Glutamatergic neuron (in vitro differentiated cells): ENCODE measurements around the gene GGCX. TPM values are rescaled to one million over a fixed set of nuclear protein-coding genes. Genes with fewer than 3 reads are reported as not detected.
"Not testable (repeated sequence)": the region's sequence is repeated elsewhere in the genome, so short reads cannot be mapped to it uniquely, and the experiment has no call there.

Source experiments
- DNase-seq: peaks from one replicate; pipeline ENCODE4 v3.0.0; 2022
- H3K27ac Mint-ChIP-seq: one replicate; pipeline ENCODE4 v1.8.0; 2020; ENCODE audit warnings: mild to moderate bottlenecking, mixed read lengths, inconsistent platforms; ENCODE audit not compliant: unreplicated experiment
- H3K27me3 Mint-ChIP-seq: one replicate; pipeline ENCODE4 v1.8.0; 2020; ENCODE audit warnings: mild to moderate bottlenecking, moderate library complexity, mixed read lengths, inconsistent platforms; ENCODE audit not compliant: unreplicated experiment
- H3K36me3 Mint-ChIP-seq: one replicate; pipeline ENCODE4 v1.8.0; 2020; ENCODE audit warnings: mild to moderate bottlenecking, mixed read lengths, inconsistent platforms; ENCODE audit not compliant: unreplicated experiment
- H3K4me1 Mint-ChIP-seq: one replicate; pipeline ENCODE4 v1.8.0; 2020; ENCODE audit warnings: mild to moderate bottlenecking, low read depth, mixed read lengths, inconsistent platforms; ENCODE audit not compliant: unreplicated experiment
- H3K4me3 Mint-ChIP-seq: one replicate; pipeline ENCODE4 v1.8.0; 2020; ENCODE audit warnings: mild to moderate bottlenecking, mixed read lengths, inconsistent platforms; ENCODE audit not compliant: unreplicated experiment
- H3K9me3 Mint-ChIP-seq: one replicate; pipeline ENCODE4 v1.8.0; 2020; ENCODE audit warnings: mild to moderate bottlenecking, moderate library complexity, mixed read lengths, inconsistent platforms; ENCODE audit not compliant: unreplicated experiment
- CTCF ChIP-seq: fragments of 200-600 bp; sonication (generic); IDR thresholded peaks from one replicate; pipeline ENCODE4 v1.5.0; 2021; ENCODE audit not compliant: partially characterized antibody, unreplicated experiment
- total RNA-seq: library from RNA; stranded (reverse); fragmentation: NEBNext Ultra II Directional; extraction: Animal tissue kit (Norgen Biotek cat#: 25700); gene quantifications from one replicate; pipeline ENCODE4 v1.2.1, GENCODE V29; 2021; ENCODE audit not compliant: unreplicated experiment

The GGCX gene
- total RNA-seq, 1 donor from 2014 or later: 49.6 TPM

GRCh38 chr2:85596486-85597143 lies 35.3 kb upstream of the GGCX start:
- Mint-ChIP-seq H3K4me1 (peaks cover 2% of the 10 kb centered on the region), H3K4me3 (peak overlapping the region; percentile 100), H3K36me3 (no peaks in the 10 kb centered on the region), H3K27ac (no peak overlapping the region), H3K27me3 (peaks cover 13% of the 10 kb centered on the region), H3K9me3 (peaks cover 7% of the 10 kb centered on the region)
- DNase-seq: no peak
- TF ChIP-seq CTCF: no peak

GRCh38 chr2:85596026-85596333 lies 34.7 kb upstream of the GGCX start:
- Mint-ChIP-seq H3K4me1 (peaks cover 2% of the 10 kb centered on the region), H3K27me3 (peaks cover 13% of the 10 kb centered on the region), H3K27ac (peak overlapping the region; percentile 91), H3K36me3 (no peaks in the 10 kb centered on the region), H3K9me3 (peaks cover 7% of the 10 kb centered on the region), H3K4me3 (peak overlapping the region; percentile 100)
- no peak for TF ChIP-seq CTCF
- DNase-seq: no peak

- DNase-seq: peak; percentile 90
- Mint-ChIP-seq H3K27ac (peak within 1 kb of the TSS; percentile 91), H3K27me3 (peaks cover 15% of the 10 kb centered on the region), H3K4me3 (peak within 1 kb of the TSS; percentile 100), H3K4me1 (peaks cover 2% of the 10 kb centered on the region), H3K36me3 (no peaks in the 10 kb centered on the region), H3K9me3 (peaks cover 7% of the 10 kb centered on the region)
- no peak for TF ChIP-seq CTCF
Measured at GRCh38 chr2:85595301-85596025, 34.2 kb upstream of the GGCX start, which contains the start of gene RNF181. RNF181 (plus strand) TSS chr2:85595745; CDS start chr2:85595764, 19 bp downstream.

GRCh38 chr2:85594715-85595300 lies 33.5 kb upstream of the GGCX start:
- peaks cover 9% of the 10 kb centered on the region for H3K9me3 Mint-ChIP-seq
- TF ChIP-seq CTCF: no peak
- H3K4me3 Mint-ChIP-seq: peak overlapping the region; percentile 100
- no peaks in the 10 kb centered on the region for H3K36me3 Mint-ChIP-seq
- H3K27me3 Mint-ChIP-seq: peaks cover 15% of the 10 kb centered on the region
- H3K4me1 Mint-ChIP-seq: peaks cover 4% of the 10 kb centered on the region
- peak overlapping the region; percentile 91 for H3K27ac Mint-ChIP-seq
- DNase-seq: no peak

- H3K4me3 Mint-ChIP-seq: no peak overlapping the region
- peaks cover 12% of the 10 kb centered on the region for H3K27me3 Mint-ChIP-seq
- no peaks in the 10 kb centered on the region for H3K36me3 Mint-ChIP-seq
- no peak overlapping the region for H3K27ac Mint-ChIP-seq
- no peak for DNase-seq
- TF ChIP-seq CTCF: no peak
- peaks cover 4% of the 10 kb centered on the region for H3K4me1 Mint-ChIP-seq
- peaks cover 13% of the 10 kb centered on the region for H3K9me3 Mint-ChIP-seq
Measured at GRCh38 chr2:85593023-85593422, 31.7 kb upstream of the GGCX start.

GRCh38 chr2:85592299-85592698 lies 31.0 kb upstream of the GGCX start:
- not testable (repeated sequence) for H3K36me3 Mint-ChIP-seq, H3K27ac Mint-ChIP-seq, H3K4me1 Mint-ChIP-seq, DNase-seq, H3K4me3 Mint-ChIP-seq
- Mint-ChIP-seq H3K9me3 (peaks cover 14% of the 10 kb centered on the region), H3K27me3 (peaks cover 12% of the 10 kb centered on the region)
